MM.1S (cell line): ENCODE data around the gene CACNB2.

ENCODE experiments used
- DNase-seq: peaks from one replicate; pipeline ENCODE4 v3.0.0-alpha.2; 2015
- H2AFZ ChIP-seq: fragments of 300-600 bp; sonication (generic); 2 replicates; pipeline ENCODE4 v1.6.0; 2016; ENCODE audit warnings: antibody characterized with exemption, low read length
- H3F3A ChIP-seq: fragments of 300-600 bp; sonication (generic); 2 replicates; pipeline ENCODE4 v1.6.1; 2016; ENCODE audit warnings: mild to moderate bottlenecking, antibody characterized with exemption, low read length, moderate library complexity, mixed read lengths; ENCODE audit not compliant: insufficient read depth
- H3K27ac ChIP-seq: fragments of 300-600 bp; sonication (generic); 2 replicates; pipeline ENCODE4 v1.5.1; 2016; ENCODE audit warnings: mild to moderate bottlenecking, low read length
- H3K27me3 ChIP-seq: fragments of 300-600 bp; sonication (generic); replicated peaks from 2 replicates; pipeline ENCODE4 v1.6.0; 2016; ENCODE audit warnings: low read length; ENCODE audit not compliant: insufficient read depth
- H3K36me3 ChIP-seq: fragments of 300-600 bp; sonication (generic); replicated peaks from 2 replicates; pipeline ENCODE4 v1.6.1; 2016; ENCODE audit warnings: mild to moderate bottlenecking, low read length, mixed read lengths; ENCODE audit not compliant: insufficient read depth
- H3K4me1 ChIP-seq: fragments of 300-600 bp; sonication (generic); 2 replicates; pipeline ENCODE4 v1.6.1; 2016; ENCODE audit warnings: low read length, mixed read lengths
- H3K4me2 ChIP-seq: fragments of 300-600 bp; sonication (generic); 2 replicates; pipeline ENCODE4 v1.6.0; 2016; ENCODE audit warnings: low read depth, low read length
- H3K4me3 ChIP-seq: fragments of 300-600 bp; sonication (generic); 2 replicates; pipeline ENCODE4 v1.5.1; 2016; ENCODE audit warnings: low read length, mixed read lengths
- H3K79me2 ChIP-seq: fragments of 300-600 bp; sonication (generic); 2 replicates; pipeline ENCODE4 v1.6.1; 2016; ENCODE audit warnings: mixed run types, low read length, mixed read lengths
- H3K9ac ChIP-seq: fragments of 300-600 bp; sonication (generic); 2 replicates; pipeline ENCODE4 v1.6.1; 2016; ENCODE audit warnings: low read length, mixed read lengths
- H3K9me2 ChIP-seq: fragments of 300-600 bp; sonication (generic); replicated peaks from 2 replicates; pipeline ENCODE4 v1.6.1; 2016; ENCODE audit warnings: mild to moderate bottlenecking, low read length, mixed read lengths; ENCODE audit not compliant: insufficient read depth
- H3K9me3 ChIP-seq: fragments of 300-600 bp; sonication (generic); replicated peaks from 2 replicates; pipeline ENCODE4 v1.6.1; 2016; ENCODE audit warnings: mild to moderate bottlenecking, low read length, mixed read lengths; ENCODE audit not compliant: insufficient read depth
- H4K20me1 ChIP-seq: fragments of 300-600 bp; sonication (generic); 2 replicates; pipeline ENCODE4 v1.6.1; 2016; ENCODE audit warnings: mild to moderate bottlenecking, low read length, moderate library complexity, mixed read lengths; ENCODE audit not compliant: insufficient read depth
- EZH2 ChIP-seq: fragments of 300-600 bp; sonication (generic); optimal IDR thresholded peaks from 2 replicates; pipeline ENCODE3; 2017; ENCODE audit warnings: low read depth, mild to moderate bottlenecking, antibody characterized with exemption, low read length, mixed read lengths
- EZH2phosphoT487 ChIP-seq: fragments of 300-600 bp; sonication (generic); IDR thresholded peaks from 2 replicates; pipeline ENCODE4 v1.6.1; 2018; ENCODE audit warnings: antibody characterized with exemption, low read length
- TF ChIP-seq, protein P1 (sequence below): fragments of 300-600 bp; sonication (generic); IDR thresholded peaks from 2 replicates; pipeline ENCODE4 v1.5.1; 2016; ENCODE audit warnings: antibody characterized with exemption, low read length, mixed read lengths

The CACNB2 gene

DNA sequence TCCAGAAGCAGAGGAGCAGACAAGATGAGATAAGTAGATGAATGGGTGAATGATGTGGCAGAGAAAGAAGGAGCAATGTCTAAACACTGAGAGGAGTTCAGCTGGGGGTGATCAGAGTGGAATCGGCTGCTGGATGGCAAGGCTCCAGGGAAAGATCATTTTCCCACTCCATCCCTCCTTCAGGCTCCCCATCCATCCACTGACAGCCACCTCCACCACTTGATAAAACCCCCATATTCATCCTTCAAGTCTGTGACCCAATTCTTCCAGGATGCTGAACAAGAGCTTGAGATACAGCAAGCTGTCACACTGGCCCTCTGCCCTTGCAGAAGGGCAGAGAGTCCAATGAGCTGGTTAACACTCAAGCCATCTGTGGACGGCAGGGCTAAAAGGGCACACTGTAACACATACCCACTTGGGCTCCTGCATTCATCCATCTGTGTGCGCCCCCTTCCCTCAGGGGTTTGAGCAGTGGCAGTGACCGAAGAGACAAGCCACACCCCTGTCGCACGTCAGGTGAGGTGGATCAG is 30.8 kb upstream of the CACNB2 start:
- H3K9ac ChIP-seq = no peak overlapping the region
- TF ChIP-seq EZH2 (no peak), EZH2phosphoT487 (no peak)
- TF ChIP-seq, protein P1, sequence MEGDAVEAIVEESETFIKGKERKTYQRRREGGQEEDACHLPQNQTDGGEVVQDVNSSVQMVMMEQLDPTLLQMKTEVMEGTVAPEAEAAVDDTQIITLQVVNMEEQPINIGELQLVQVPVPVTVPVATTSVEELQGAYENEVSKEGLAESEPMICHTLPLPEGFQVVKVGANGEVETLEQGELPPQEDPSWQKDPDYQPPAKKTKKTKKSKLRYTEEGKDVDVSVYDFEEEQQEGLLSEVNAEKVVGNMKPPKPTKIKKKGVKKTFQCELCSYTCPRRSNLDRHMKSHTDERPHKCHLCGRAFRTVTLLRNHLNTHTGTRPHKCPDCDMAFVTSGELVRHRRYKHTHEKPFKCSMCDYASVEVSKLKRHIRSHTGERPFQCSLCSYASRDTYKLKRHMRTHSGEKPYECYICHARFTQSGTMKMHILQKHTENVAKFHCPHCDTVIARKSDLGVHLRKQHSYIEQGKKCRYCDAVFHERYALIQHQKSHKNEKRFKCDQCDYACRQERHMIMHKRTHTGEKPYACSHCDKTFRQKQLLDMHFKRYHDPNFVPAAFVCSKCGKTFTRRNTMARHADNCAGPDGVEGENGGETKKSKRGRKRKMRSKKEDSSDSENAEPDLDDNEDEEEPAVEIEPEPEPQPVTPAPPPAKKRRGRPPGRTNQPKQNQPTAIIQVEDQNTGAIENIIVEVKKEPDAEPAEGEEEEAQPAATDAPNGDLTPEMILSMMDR = no peak
- H3K4me3 ChIP-seq = no peak overlapping the region
- H3K27ac ChIP-seq = no peak overlapping the region
- H3K4me2 ChIP-seq = no peak overlapping the region
- H2AFZ ChIP-seq = no peak overlapping the region
- no peaks in the 10 kb centered on the region for H3K36me3 ChIP-seq
- no peaks in the 10 kb centered on the region for H3K4me1 ChIP-seq
- H3K27me3 ChIP-seq = no peaks in the 10 kb centered on the region
- H3K9me3 ChIP-seq = no peaks in the 10 kb centered on the region
- H4K20me1 ChIP-seq = no peaks in the 10 kb centered on the region
- DNase-seq = no peak
- H3K9me2 ChIP-seq = no peaks in the 10 kb centered on the region
- no peaks in the 10 kb centered on the region for H3F3A ChIP-seq
- no peaks in the 10 kb centered on the region for H3K79me2 ChIP-seq

DNA sequence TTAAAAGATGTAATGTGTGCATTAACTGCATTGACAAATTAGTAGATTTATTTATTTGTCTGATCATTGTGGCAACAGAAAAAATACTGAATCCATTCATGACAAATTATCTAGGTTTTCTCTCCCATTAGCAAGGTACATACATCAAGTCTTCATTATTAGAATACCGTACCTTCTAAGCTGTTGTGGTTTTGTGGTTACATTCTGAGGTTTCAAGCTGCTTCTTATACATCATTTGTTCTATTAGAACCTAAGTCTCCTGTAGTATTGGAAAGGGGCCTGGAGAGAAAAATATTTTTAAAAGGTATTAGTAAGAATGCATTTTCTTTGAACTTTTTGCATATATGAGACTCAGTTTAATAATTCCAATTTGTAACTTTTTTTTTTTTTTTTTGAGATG is 26.3 kb upstream of the CACNB2 start:
- Histone ChIP-seq H3K4me1 (no peaks in the 10 kb centered on the region), H3K36me3 (no peaks in the 10 kb centered on the region), H2AFZ (no peak overlapping the region), H3K9ac (no peak overlapping the region), H3K9me2 (no peaks in the 10 kb centered on the region), H3K27ac (no peak overlapping the region), H4K20me1 (no peaks in the 10 kb centered on the region), H3K4me2 (no peak overlapping the region), H3F3A (no peaks in the 10 kb centered on the region), H3K4me3 (no peak overlapping the region), H3K27me3 (no peaks in the 10 kb centered on the region), H3K9me3 (no peaks in the 10 kb centered on the region), H3K79me2 (no peaks in the 10 kb centered on the region)
- peak; percentile 70 for DNase-seq
- TF ChIP-seq, protein P1 = no peak
- no peak for TF ChIP-seq EZH2
- no peak for TF ChIP-seq EZH2phosphoT487

DNA sequence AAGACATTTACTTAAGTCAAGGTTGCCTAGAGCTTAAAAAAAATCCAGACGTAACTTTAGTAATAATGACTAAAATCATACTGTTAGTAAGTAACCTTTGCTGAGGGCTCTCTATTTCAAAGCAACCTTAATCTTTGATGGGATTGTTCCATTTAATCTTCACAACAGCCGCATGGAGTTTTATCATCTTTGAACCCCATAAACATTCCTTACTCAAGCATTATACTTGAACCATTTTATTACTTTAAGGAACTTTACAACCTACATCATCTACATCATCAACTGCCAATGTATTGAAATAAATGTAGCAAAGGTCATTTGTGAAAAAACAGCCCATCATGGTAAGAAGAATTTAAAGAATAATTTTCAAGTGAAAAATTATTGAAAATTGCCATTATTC is 22.9 kb upstream of the CACNB2 start:
- H3K9ac ChIP-seq = no peak overlapping the region
- H3K4me1 ChIP-seq = no peaks in the 10 kb centered on the region
- no peak overlapping the region for H3K27ac ChIP-seq
- H3K79me2 ChIP-seq = no peaks in the 10 kb centered on the region
- H3K9me3 ChIP-seq = no peaks in the 10 kb centered on the region
- H3K36me3 ChIP-seq = no peaks in the 10 kb centered on the region
- no peak for DNase-seq
- no peak overlapping the region for H3K4me2 ChIP-seq
- H3F3A ChIP-seq = no peaks in the 10 kb centered on the region
- TF ChIP-seq, protein P1 = no peak
- no peak for TF ChIP-seq EZH2phosphoT487
- TF ChIP-seq EZH2 = no peak
- H3K9me2 ChIP-seq = no peaks in the 10 kb centered on the region
- H2AFZ ChIP-seq = no peak overlapping the region
- no peaks in the 10 kb centered on the region for H3K27me3 ChIP-seq
- no peak overlapping the region for H3K4me3 ChIP-seq
- H4K20me1 ChIP-seq = no peaks in the 10 kb centered on the region
